ENCODE data around the gene AVL9. TPM values are rescaled to one million over a fixed set of nuclear protein-coding genes. Genes with fewer than 3 reads are reported as not detected.

AVL9 gene
- total RNA-seq, 4 donors from 2014 or later = 16.6 to 31.1 (median 22.0) TPM

- ATAC-seq = no peak
- no peaks in the 10 kb centered on the region for H3K27me3 ChIP-seq
- H3K4me1 ChIP-seq = peaks cover 0 to 10% (median 0%) of the 10 kb centered on the region in 3 donors
- no peaks in the 10 kb centered on the region for H3K9me3 ChIP-seq
- no peak overlapping the region for H3K27ac ChIP-seq
- no peak for TF ChIP-seq CTCF (IDR thresholded peaks at IDR 0.05)
- no peak for TF ChIP-seq POLR2AphosphoS5 (IDR thresholded peaks at IDR 0.05)
- TF ChIP-seq EP300 (IDR thresholded peaks at IDR 0.05) = no peak
- TF ChIP-seq POLR2A (IDR thresholded peaks at IDR 0.05) = no peak
- H3K4me3 ChIP-seq = no peak overlapping the region
- peaks cover 9 to 90% of the 10 kb centered on the region in 2 donors for H3K36me3 ChIP-seq
- 67 to 89% methylated on average over 1 to 2 of the region's 2 CpGs for WGBS, 2 donors (ENCODE audit: low coverage in 1 of 2)
Observed at GRCh38 chr7:32577421-32577820, 82.1 kb downstream of the AVL9 start.

- H3K36me3 ChIP-seq = peaks cover 5 to 90% of the 10 kb centered on the region in 2 donors
- WGBS, 2 donors (ENCODE audit: low coverage in 1 of 2) = 74 to 94% methylated on average over 2 of the region's 2 CpGs
Observed at GRCh38 chr7:32579776-32580175, 84.5 kb downstream of the AVL9 start.

GRCh38 chr7:32580646-32581045, 85.4 kb downstream of the AVL9 start:
- peaks cover 5 to 90% of the 10 kb centered on the region in 2 donors for H3K36me3 ChIP-seq
- no peak for TF ChIP-seq POLR2AphosphoS5 (IDR thresholded peaks at IDR 0.05)
- no peak for TF ChIP-seq POLR2A (IDR thresholded peaks at IDR 0.05)
- no peak for TF ChIP-seq CTCF (IDR thresholded peaks at IDR 0.05)

More at GRCh38 chr7:32579776-32580175, 84.5 kb downstream of the AVL9 start:
- Histone ChIP-seq H3K9me3 (no peaks in the 10 kb centered on the region), H3K4me3 (no peak overlapping the region), H3K4me1 (peaks cover 0 to 10% (median 0%) of the 10 kb centered on the region in 3 donors), H3K27ac (no peak overlapping the region), H3K27me3 (no peaks in the 10 kb centered on the region)
- ATAC-seq = no peak
- TF ChIP-seq POLR2A (IDR thresholded peaks at IDR 0.05) (no peak), EP300 (IDR thresholded peaks at IDR 0.05) (no peak), POLR2AphosphoS5 (IDR thresholded peaks at IDR 0.05) (no peak), CTCF (IDR thresholded peaks at IDR 0.05) (no peak)

DNA sequence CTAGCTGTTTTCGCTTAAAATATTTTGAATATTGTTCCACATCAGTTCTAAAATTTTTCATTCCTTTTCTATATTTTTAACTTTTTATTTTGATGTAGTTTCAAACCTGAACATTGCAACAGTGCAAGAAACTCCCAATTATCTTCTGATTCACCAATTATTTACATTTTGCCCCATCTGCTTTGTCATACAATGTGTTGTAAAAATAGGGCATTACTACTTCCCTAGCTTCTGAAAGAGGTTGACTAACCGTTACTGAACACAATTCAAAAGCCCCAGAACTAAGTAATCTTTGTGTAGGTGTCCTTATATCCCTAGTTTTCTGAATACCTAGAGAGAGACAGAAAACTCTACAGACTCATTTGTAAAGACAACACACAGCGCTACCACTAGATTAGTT, 86.7 kb downstream of the AVL9 start:
- Histone ChIP-seq H3K4me1 (peaks cover 0 to 14% (median 0%) of the 10 kb centered on the region in 3 donors), H3K9me3 (no peaks in the 10 kb centered on the region), H3K27me3 (no peaks in the 10 kb centered on the region), H3K36me3 (peaks cover 5 to 90% of the 10 kb centered on the region in 2 donors), H3K4me3 (no peak overlapping the region), H3K27ac (no peak overlapping the region)
- no peak for ATAC-seq
- WGBS, 2 donors (ENCODE audit: low coverage in 1 of 2) = 95 to 98% methylated on average over 3 of the region's 3 CpGs
- TF ChIP-seq POLR2AphosphoS5 (IDR thresholded peaks at IDR 0.05) (no peak), POLR2A (IDR thresholded peaks at IDR 0.05) (no peak), CTCF (IDR thresholded peaks at IDR 0.05) (no peak), EP300 (IDR thresholded peaks at IDR 0.05) (no peak)

More at GRCh38 chr7:32580646-32581045, 85.4 kb downstream of the AVL9 start:
- H3K4me3 ChIP-seq = no peak overlapping the region
- H3K27ac ChIP-seq = no peak overlapping the region
- no peak for ATAC-seq
- no peaks in the 10 kb centered on the region for H3K9me3 ChIP-seq
- 69 to 93% methylated on average over 4 of the region's 4 CpGs for WGBS, 2 donors (ENCODE audit: low coverage in 1 of 2)
- H3K27me3 ChIP-seq = no peaks in the 10 kb centered on the region
- H3K4me1 ChIP-seq = peaks cover 0 to 4% (median 0%) of the 10 kb centered on the region in 3 donors

DNA sequence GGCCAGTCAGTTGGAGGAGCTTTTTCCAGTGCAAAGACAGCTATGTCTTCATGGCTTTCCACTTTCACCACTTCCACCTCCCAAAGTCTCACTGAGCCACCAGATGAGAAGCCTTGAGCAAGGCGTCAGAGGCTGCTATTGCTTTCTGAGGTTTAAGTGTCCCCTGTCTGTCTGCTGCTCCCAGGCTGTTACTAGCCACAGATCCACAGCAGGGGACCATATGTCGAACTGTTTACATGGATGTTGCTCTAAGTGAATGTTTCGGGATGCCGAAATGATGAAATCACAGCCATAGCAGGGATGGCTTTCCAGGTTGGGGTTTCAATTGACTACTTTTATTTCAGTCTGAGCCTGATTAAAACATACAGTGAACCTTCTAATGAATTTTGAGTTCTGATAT, 88.5 kb downstream of the AVL9 start:
- 78 to 93% methylated on average over 3 of the region's 4 CpGs for WGBS, 2 donors (ENCODE audit: low coverage in 1 of 2)
- peaks cover 0 to 84% of the 10 kb centered on the region in 2 donors for H3K36me3 ChIP-seq
- TF ChIP-seq POLR2AphosphoS5 (IDR thresholded peaks at IDR 0.05) = no peak
- no peak for TF ChIP-seq POLR2A (IDR thresholded peaks at IDR 0.05)
- TF ChIP-seq CTCF (IDR thresholded peaks at IDR 0.05) = no peak
- TF ChIP-seq EP300 (IDR thresholded peaks at IDR 0.05) = no peak
- H3K9me3 ChIP-seq = no peaks in the 10 kb centered on the region
- no peak for ATAC-seq
- peaks cover 0 to 31% (median 4%) of the 10 kb centered on the region in 3 donors for H3K4me1 ChIP-seq
- no peak overlapping the region for H3K4me3 ChIP-seq
- no peak overlapping the region for H3K27ac ChIP-seq
- H3K27me3 ChIP-seq = no peaks in the 10 kb centered on the region

All from gastroesophageal sphincter (tissue), 4 donors.